Effector CD8-positive, alpha-beta T cell (primary cell): Measurements from ENCODE around the gene CRTC2.
"Not testable (repeated sequence)": the region's sequence is repeated elsewhere in the genome, so short reads cannot be mapped to it uniquely, and the experiment has no call there.

Source experiments
- DNase-seq: peaks from one replicate; lab custom pipeline; 2025; lab: John Stamatoyannopoulos, UW

The CRTC2 gene

DNA sequence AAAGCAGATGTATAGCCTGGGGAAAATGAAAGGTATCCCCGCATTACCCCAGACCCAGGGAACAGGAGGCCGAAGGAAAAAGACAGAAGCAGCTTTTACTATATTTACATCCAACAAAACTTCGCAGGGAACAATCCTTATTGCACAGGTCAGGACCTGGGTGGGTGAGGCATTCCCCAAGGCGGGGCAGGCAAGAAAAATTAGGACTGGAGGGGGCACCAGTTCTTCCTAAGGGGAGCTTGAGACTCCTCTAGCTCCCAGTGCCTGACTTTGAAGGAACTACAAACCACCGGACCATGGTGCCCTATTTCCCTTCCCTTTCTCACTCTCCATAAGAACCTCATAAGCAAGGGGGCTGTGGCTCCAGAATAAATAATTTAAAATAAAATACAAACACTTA is 29.0 kb downstream of the CRTC2 start:
- DNase-seq: no peak

DNA sequence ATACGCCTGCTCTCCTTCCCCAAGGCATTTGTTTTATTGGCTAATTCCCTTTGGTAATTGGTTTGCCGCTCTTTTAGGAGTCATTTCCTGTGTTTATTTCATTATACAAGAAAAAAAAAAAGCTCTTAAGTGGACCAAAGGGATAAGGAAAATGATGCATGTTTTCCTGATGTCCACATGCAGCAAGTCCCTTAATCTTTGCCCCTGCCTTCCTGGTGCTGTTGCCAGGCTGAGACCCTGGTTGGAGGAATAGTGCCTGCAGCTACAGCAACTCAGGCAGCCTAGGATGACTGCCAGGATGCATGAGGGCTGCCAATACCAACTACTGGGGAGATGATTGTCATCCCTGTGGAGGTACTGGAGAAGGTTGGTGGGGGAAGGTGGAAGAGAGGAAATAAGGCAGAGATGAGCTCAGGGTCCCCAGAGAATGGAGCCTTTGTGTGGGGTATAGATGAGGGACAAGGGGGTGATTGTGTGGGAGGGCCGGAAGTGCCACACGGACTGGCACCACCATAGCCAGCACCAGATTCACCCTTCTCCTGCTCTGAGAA is 29.5 kb downstream of the CRTC2 start:
- no peak for DNase-seq

DNA sequence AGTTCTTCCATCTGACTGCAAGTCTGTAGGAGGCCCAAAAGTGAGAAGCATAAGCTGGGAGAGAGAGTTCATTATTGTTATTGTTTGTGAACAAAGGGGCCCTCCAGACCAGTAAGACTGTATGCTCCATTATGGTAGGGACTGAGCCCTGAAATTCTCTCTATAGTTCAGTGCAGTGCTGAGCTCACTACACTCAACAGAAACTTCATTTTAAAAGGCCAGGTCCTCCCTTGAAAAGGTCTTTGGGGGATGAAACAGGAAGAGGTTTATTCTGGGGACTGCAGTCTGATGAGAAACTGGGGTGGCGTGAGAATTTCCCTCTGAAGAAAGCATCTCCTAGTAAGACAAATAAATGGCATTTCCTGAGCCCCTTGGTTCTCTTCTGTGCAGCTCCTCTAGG is 30.2 kb downstream of the CRTC2 start:
- no peak for DNase-seq

DNA sequence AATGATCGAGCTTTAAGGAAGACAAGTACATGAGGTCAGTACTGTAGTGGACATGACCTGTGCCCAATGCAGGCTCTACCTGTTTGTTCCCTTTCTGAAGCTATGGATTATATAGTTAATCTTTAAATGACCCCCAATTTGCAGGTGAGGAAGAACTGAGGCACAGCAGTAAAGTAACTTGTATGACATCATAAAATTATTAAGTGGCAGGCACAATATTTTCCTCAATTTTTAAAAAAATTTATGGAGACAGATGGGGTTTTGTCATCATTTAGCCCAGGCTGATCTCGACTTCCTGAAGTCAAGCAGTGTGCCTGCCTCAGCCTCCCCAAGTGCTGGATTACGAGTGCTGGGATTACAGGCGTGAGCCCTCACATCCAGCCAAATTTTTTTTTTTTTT is 32.0 kb downstream of the CRTC2 start:
- DNase-seq: no peak

DNA sequence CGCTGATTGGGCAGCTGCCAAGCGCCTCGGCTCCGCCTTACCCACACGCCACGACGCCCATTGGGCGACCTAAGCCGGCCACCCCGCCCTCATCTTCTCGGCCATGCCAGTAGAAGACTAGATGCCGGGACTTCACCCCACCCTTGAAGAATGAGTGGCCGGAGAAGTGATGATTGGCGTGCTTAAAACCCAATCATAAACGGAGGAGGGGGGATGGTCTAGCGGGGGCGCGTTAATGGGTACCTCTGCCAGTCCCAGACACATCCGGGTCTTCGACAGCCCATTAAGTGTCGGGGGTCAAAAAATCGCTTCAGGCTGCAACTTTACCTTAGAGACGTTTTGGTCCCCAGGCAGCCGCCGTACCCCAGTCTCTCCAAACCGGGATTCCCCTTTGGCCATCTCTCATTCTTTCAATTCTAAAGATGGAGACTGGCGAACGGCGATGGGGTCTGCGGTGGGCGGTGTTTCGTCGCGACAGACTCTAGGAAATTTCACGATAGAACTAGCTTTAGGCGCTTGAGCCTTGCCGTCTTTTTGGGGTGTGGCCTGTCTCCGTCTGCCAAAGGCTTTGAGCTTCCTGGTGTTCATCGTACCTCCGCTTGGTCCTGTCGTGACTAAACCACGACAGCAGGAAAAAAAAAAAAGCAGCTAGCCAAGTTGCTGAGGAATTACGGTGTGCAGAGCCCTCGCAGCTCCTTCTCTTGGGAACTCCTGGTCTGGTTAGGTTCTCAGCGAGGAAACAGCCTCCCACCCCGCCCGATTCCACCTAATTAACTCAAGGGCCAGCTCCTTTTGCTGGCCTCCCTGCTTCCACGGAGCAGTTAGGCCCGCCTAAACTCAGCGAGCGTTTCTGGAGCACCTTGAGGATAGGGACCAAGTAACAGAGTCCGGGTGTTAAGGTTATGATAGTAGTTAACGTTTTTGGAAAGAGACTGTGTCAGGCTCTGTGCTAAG is 35.2 kb downstream of the CRTC2 start, which contains the start of gene GATAD2B:
TSS of gene GATAD2B (minus strand) at position 1 of the 954 bp plus-strand sequence. CDS start 94,625 bp downstream, outside the sequence.
- peak; percentile 98 for DNase-seq

DNA sequence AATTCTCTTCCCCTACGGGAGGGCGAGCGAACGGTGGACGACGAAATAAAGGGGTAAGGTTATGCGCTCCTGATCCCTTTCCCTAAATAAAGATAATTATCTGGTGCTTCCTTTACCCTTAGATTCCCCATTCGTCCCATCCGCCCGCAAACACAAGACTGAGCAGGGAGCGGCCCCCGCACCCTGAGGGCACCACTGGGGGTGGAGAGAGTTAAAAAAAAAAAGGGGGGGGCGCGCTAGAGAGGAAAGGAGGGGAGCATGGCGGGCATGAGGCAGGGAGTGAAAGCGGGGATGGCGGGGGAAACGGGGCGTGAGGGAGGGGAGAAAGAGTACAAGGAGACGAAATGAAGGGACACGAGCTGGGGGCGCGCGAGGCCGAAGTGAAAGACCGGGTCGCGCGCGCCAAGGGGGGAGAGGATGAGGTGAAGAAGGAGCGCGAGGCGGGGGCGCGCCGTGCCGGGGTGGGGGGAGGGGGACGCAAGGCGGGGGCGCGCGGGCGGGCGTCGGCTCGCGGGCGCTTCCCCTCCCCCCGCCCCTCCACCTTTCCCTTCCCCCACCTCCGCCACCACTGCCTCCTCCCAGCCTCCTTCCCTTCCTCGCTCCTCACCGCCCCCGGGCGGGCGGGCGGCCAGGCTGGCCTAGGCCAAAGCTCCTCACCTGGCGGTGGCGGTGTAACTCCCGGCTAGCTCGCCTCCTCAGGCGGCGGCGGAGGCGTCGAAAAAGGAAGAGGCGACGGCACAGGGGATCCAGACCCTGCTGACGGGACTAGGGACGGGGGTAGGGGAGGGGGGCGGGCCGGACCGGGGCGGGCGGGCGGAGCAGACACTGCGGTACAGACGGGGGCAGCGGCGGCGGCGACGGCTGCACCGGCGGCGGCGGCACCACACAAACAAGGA is 36.1 kb downstream of the CRTC2 start:
- DNase-seq: peak; percentile 66

DNA sequence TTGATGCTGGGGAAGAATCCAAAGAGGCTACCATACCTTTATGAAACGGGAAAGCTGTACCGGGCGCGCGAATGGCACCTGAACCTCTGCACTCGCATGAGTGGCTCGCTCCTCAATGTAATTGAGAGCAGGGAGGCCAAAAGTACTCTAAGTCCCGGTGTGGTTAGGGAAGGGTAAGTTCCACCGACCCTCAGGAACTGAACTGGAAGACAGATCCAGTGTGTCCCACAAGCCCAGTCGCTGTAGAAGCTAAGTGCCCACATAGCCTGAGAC is 36.7 kb downstream of the CRTC2 start:
- no peak for DNase-seq

DNA sequence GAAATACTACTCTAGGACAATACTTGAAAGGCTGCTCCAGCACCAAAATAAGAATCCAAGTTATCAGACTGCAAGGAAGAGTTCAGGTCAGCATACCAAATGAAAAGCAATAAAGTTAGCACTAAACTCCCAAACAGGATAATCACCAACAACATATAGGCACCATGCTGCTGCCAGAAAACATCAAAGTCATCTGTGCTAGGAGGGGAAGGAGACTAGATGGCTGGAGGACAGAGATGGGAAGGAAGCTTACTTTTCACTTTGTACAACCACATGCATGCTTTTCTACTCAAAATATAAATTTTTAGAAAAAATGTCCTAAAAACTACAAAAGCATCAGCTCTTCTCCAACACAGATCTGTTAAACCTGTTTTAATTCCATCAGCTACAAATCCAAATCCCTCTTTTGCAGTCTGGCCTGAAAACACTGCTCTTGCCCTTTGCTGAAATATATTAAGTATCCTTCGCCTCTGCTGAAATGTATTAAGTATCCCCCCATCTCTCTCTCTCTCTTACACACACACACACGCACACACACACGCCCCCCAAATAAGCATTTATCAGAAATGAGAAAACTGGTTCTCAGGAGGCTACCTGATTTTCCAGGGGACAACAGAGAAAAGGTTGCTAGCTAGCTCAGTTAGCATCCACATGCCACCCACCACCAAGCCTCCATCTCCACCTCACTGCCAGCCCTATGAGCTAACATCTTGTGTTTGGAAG is 37.2 kb downstream of the CRTC2 start:
- no peak for DNase-seq

DNA sequence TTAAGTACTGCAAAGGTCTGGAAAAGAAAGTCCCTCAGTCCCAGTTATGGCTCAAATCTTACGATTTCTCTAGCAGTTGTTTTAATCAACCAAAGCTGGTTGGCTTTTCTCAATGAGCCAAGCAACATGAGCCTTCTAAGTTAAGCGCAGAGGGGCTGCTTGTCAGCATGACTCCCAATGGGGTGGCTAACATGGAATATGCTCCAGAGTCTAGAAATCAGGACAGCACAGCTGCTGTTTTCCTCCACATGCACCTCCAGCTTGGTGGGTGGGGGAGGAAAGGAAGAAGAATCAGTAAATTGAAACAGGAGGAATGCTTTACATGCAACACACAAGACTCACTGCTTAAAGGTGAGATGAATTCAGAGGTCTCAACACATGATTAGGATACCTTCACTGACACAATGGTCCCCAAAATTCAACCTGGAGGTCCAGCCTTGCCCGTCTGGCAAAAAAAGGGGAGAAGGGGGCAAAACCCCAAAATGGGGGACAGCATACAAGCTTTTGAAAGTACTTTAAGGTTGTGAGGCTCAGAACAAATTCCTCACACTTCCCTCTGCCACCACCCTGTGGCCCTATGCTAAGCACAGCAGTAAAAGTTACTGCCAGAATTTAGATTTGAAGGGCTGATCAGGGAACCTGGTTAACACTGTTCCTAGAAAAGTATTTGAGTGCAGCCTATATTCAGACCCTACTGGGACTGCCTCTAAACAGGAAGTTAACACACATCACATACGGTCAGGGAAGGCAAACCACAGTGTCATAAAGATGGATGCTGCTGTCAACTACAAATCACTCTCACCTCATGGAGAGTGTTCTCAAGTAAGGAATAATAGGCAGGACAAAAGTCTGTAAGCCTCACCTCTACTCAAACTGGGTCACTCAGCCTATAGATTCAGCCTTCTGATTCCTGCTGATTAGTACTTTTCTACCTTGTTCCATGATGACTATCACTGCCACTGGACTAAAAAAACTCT is 38.2 kb downstream of the CRTC2 start:
- DNase-seq: no peak

DNA sequence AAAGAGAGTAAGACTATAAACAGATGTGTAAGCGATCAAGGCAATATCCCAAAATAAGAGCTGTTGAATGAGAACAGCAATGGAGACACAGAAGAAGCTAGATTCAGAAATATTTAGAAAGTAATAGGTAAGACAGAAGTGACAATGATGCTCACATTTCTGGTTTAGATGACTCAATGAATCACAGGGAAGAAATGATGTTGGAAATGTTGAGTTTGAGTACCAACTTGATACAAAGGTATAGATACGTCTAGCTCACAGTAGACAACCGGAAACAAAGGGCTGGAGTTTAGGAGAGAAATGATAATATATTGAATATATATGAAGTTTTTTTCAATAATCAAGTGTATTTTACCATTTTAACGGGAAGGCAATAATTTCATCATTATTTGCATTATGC is 42.1 kb downstream of the CRTC2 start:
- no peak for DNase-seq

DNA sequence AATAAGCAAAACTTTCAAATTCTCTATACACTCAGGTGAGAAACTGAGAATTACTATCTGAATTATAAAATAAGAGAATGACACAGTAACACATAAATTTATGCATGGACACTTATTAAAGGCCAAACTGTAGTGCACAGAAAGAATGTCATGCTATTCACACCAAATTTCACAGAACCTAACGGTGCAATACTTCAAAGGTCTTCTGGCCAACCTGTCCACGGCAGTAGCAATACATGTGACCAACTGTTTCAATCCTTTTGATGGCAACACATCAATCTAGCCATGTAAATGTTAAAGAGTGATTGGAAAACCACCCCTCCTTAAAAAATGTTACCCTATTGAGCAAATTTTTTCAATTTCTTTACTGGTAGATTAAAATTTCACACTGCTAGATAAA is 46.1 kb downstream of the CRTC2 start:
- no peak for DNase-seq

DNA sequence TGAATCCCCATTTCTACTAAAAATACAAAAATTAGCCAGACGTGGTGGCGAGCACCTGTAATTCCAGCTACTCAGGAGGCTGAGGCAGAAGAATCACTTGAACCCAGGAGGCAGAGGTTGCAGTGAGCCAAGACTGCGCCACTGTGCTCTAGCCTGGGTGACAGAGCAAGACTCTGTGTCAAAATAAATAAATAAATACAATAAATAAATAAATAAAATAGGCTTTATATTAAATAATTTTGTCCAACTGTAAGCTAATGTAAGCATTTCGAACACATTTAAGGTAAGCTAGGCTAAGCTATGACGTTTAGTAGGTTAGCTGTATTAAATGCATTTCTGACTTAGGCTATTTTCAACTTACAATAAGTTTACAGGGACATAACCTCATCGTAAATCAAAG is 47.9 kb downstream of the CRTC2 start:
- not testable (repeated sequence) for DNase-seq

DNA sequence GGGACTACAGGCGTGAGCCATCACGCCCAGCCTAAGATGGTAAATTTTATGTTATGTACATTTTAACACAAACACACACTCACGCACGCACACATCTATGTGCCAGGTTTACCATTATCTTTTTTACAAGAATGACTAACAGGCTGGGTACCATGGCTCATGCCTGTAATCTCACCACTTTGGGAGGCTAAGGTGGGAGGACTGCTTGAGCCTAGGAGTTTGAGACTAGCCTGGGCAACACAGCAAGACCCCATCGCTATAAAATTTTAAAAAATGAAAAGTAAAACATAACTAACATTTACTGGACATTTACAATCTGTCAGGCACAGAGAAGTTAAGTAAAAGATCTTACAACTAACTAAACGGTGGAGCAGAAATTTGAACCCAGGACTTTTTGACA is 50.3 kb downstream of the CRTC2 start:
- DNase-seq: no peak

DNA sequence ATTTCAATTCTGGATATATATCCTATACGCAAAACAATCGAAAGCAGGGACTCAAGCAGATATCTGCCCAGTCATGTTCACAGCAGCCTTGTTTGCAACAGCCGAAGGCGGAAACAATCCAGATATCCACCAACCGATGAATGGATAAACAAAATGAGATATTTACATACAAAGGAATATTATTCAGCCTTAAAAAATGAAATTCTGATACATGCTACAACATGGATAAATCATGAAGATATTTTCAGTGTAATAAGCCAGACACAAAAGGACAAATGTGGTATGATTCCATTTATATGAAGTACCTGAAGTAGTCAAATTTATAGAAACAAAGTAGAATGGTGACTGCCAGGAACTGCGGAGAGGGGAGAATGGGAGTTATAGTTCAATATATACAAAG is 51.3 kb downstream of the CRTC2 start:
- no peak for DNase-seq

DNA sequence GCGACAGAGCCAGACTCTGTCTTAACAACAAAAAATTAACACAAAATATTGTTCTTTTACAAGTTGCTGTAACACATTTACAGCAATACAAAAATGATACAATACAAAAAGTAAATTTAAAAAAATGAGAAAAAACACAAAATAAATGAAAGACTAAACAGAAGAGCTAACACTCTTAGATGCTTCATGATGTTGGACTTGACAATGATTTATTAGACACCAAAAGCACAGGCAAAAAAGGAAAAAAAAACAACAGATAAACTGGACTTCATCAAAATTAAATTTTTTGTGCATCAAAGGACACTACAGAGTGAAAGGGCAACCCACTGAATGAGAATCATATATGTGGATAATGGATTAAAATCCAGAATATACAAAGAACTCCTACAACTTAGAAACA is 52.0 kb downstream of the CRTC2 start:
- no peak for DNase-seq

DNA sequence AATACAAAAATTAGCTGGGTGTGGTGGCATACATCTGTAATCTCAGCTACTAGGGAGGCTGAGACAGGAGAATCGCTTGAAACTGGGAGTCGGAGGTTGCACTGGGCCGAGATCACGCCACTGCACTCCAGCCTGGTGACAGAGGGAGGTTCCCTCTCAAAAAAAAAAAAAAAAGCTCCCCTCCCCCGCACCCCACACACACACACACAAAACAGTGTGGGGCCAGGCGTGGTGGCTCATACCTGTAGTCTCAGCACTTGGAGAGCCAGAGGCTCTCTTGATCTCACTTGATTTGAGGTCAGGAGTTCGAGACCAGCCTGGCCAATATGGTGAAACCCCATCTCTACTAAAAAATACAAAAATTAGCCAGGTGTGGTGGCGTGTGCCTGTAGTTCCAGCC is 52.5 kb downstream of the CRTC2 start:
- not testable (repeated sequence) for DNase-seq

DNA sequence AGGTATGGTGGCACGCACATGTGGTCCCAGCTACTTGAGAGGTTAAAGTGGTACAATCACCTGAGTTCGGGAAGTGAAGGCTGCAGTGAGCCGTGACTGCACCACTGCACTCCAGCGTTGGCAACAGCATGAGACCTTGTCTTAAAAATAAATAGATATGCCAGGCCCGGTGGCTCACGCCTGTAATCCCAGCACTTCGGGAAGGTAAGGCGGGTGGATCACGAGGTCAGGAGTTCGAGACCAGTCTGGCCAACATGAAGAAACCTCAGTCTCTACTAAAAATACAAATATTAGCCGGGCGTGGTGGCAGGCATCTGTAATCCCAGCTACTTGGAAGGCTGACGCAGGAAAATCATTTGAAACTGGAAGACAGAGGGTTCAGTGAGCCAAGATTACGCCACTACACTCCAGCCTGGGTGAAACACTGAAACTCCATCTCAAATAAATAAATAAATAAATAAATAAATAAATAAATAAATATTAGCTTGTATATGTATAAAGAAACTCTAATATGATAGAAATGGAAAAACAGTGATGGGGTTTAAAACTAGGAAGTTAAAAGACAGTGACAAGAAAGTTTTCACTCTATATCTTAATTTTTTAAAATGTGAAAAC is 54.5 kb downstream of the CRTC2 start:
- no peak for DNase-seq

DNA sequence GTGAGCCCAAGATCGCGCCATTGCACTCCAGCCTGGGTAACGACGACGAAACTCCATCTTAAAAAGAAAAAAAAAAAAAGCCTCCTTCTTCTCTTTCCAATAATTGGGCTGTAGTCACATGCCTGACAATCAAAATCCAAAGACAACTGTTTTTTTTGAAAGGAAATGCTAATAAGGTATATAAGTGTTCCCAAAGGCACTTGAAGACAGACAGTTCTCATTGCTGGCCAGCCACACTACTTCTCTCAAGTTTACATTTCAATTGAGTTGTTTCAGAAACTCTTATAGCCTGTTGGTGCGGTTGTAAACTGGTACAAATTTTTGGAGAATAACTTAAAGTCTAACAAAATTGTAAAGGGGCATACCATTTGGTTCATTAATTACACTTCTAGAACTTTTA is 58.9 kb downstream of the CRTC2 start:
- DNase-seq: no peak
